Gastrocnemius medialis (tissue), 4 donors: ENCODE measurements around the gene SPEG. TPM values are rescaled to one million over a fixed set of nuclear protein-coding genes. Genes with fewer than 3 reads are reported as not detected.

Source experiments
- ATAC-seq, 2 donors: fragments of 150-250 bp; one replicate each; pipeline ENCODE4 v1.9.1; 2016
- DNase-seq, 2 donors: peaks; one replicate each; pipeline ENCODE4 v3.0.0-alpha.2; 2019
- H3K27ac ChIP-seq, 4 donors: fragments of 200-600 bp; sonication (generic); 1 replicate in 1 of 4; 2 replicates in 3 of 4; pipeline ENCODE4 v1.5.1; 2016 to 2018; ENCODE audit warnings: mild to moderate bottlenecking in 2 of 4, moderate library complexity in 1 of 4
- H3K27me3 ChIP-seq, 3 donors: fragments of 200-600 bp; sonication (generic) in 2 of 3; 1 replicate in 1 of 3; 2 replicates in 2 of 3; pipeline versions ENCODE4 v1.5.1 to v1.6.0; 2016 to 2019; ENCODE audit warnings: mild to moderate bottlenecking in 1 of 3, moderate library complexity in 1 of 3
- H3K36me3 ChIP-seq, 2 donors: fragments of 200-600 bp; sonication (generic) in 1 of 2; one replicate each; pipeline ENCODE4 v1.5.1; 2017 to 2018
- H3K4me1 ChIP-seq, 2 donors: fragments of 200-600 bp; sonication (generic) in 1 of 2; one replicate each; pipeline ENCODE4 v1.5.1; 2016 to 2017; ENCODE audit warnings: mild to moderate bottlenecking in 2 of 2
- H3K4me3 ChIP-seq, 4 donors: fragments of 200-600 bp; sonication (generic) in 3 of 4; 1 replicate in 1 of 4; 2 replicates in 3 of 4; pipeline ENCODE4 v1.5.1; 2016 to 2019; ENCODE audit warnings: mild to moderate bottlenecking in 2 of 4
- H3K9me3 ChIP-seq, 3 donors: fragments of 200-600 bp; sonication (generic) in 2 of 3; 1 replicate in 1 of 3; 2 replicates in 2 of 3; pipeline ENCODE4 v1.5.1; 2016 to 2019
- CTCF ChIP-seq, 5 experiments: fragments of 450-650 bp in 3 of 5; fragments of 200-600 bp in 2 of 5; sonication (generic) in 2 of 5; IDR thresholded peaks in 4 of 5; conservative IDR thresholded peaks in 1 of 5; 1 replicate in 4 of 5; 2 replicates in 1 of 5; pipeline ENCODE4 v1.5.1; 2016 to 2019; ENCODE audit warnings: antibody characterized with exemption in 5 of 5, mild to moderate bottlenecking in 3 of 5, moderate library complexity in 3 of 5
- POLR2A ChIP-seq, 2 donors: fragments of 450-650 bp; IDR thresholded peaks; one replicate each; pipeline ENCODE4 v1.6.1; 2017; ENCODE audit warnings: antibody characterized with exemption in 2 of 2, mild to moderate bottlenecking in 2 of 2, moderate library complexity in 2 of 2
- in situ Hi-C, 4 donors: fragments of 200-750 bp; cut with MboI; loops; one replicate each; pipeline versions ENCODE4 v1.15.0 to v1.8.0; 2017; ENCODE audit warnings: low sequenced_read_pairs in 4 of 4
- intact Hi-C: fragments of 100-400 bp; cut with DNase I; formaldehyde crosslinking; loops from one replicate; pipeline ENCODE4 v1.15.1; 2023; ENCODE audit warnings: low total_unique reads
- total RNA-seq, 4 donors: library from RNA; depleted of rRNA; stranded (reverse); fragments of >200 nt; gene quantifications; one replicate each; pipeline versions ENCODE4 v1.1.0 to v1.2.3, GENCODE V29; 2016

The SPEG gene
- total RNA-seq, 4 donors from 2014 or later = 104 to 387 (median 222) TPM

- TF ChIP-seq POLR2A (IDR thresholded peaks at IDR 0.05) (no peak), CTCF (IDR thresholded peaks at IDR 0.05 in 4 of 5, conservative IDR thresholded peaks at IDR 0.05 in 1 of 5) (no peak)
- no peak for DNase-seq
- Histone ChIP-seq H3K27me3 (peaks cover 23 to 34% (median 25%) of the 10 kb centered on the region in 3 donors), H3K4me3 (no peak overlapping the region), H3K36me3 (no peaks in the 10 kb centered on the region), H3K27ac (no peak overlapping the region), H3K9me3 (no peaks in the 10 kb centered on the region), H3K4me1 (peaks cover 3 to 6% of the 10 kb centered on the region in 2 donors)
- intact Hi-C loops = no loop called here
- in situ Hi-C loops = loop anchor here (5.0 to 25.0 kb wide), 4 partner anchors 33 to 238 kb away; partner anchors contain the start of gene DNAJB2 (in 1 of the 4)
- ATAC-seq = no peak
Observed at GRCh38 chr2:219524817-219525216, 90.2 kb downstream of the SPEG start.

GRCh38 chr2:219525533-219526232 is 91.0 kb downstream of the SPEG start:
- Histone ChIP-seq H3K4me1 (peaks cover 3 to 6% of the 10 kb centered on the region in 2 donors), H3K36me3 (no peaks in the 10 kb centered on the region), H3K27me3 (peaks cover 23 to 34% (median 25%) of the 10 kb centered on the region in 3 donors), H3K4me3 (no peak overlapping the region), H3K9me3 (no peaks in the 10 kb centered on the region), H3K27ac (no peak overlapping the region)
- intact Hi-C loops (no loop called here), in situ Hi-C loops (loop anchor here (5.0 to 25.0 kb wide), 4 partner anchors 33 to 238 kb away; partner anchors contain the start of gene DNAJB2 (in 1 of the 4))
- DNase-seq = no peak
- no peak for ATAC-seq
- TF ChIP-seq POLR2A (IDR thresholded peaks at IDR 0.05) (no peak), CTCF (IDR thresholded peaks at IDR 0.05 in 4 of 5, conservative IDR thresholded peaks at IDR 0.05 in 1 of 5) (no peak)

- in situ Hi-C loops (loop anchor here (5.0 to 25.0 kb wide), 4 partner anchors 34 to 239 kb away; partner anchors contain the start of gene DNAJB2 (in 1 of the 4)), intact Hi-C loops (no loop called here)
- Histone ChIP-seq H3K27ac (no peak overlapping the region), H3K9me3 (no peaks in the 10 kb centered on the region), H3K4me1 (peaks cover 3 to 6% of the 10 kb centered on the region in 2 donors), H3K27me3 (peaks cover 23 to 34% (median 25%) of the 10 kb centered on the region in 3 donors), H3K36me3 (no peaks in the 10 kb centered on the region), H3K4me3 (no peak overlapping the region)
- DNase-seq (no peak), ATAC-seq (no peak)
- TF ChIP-seq POLR2A (IDR thresholded peaks at IDR 0.05) = no peak
- TF ChIP-seq CTCF (IDR thresholded peaks at IDR 0.05 in 4 of 5, conservative IDR thresholded peaks at IDR 0.05 in 1 of 5) = no peak
Observed at GRCh38 chr2:219526320-219527075, 91.9 kb downstream of the SPEG start.

GRCh38 chr2:219527076-219527394 is 92.4 kb downstream of the SPEG start:
- intact Hi-C loops (no loop called here), in situ Hi-C loops (loop anchor here (5.0 to 25.0 kb wide), 4 partner anchors 35 to 240 kb away; partner anchors contain the start of gene DNAJB2 (in 1 of the 4))
- Histone ChIP-seq H3K4me1 (peaks cover 3 to 6% of the 10 kb centered on the region in 2 donors), H3K27ac (no peak overlapping the region), H3K36me3 (no peaks in the 10 kb centered on the region), H3K27me3 (peaks cover 21 to 31% (median 23%) of the 10 kb centered on the region in 3 donors), H3K4me3 (no peak overlapping the region), H3K9me3 (no peaks in the 10 kb centered on the region)
- ATAC-seq (no peak), DNase-seq (no peak)
- no peak for TF ChIP-seq CTCF (IDR thresholded peaks at IDR 0.05 in 4 of 5, conservative IDR thresholded peaks at IDR 0.05 in 1 of 5)
